ENCODE measurements around the gene DDX55. TPM values are rescaled to one million over a fixed set of nuclear protein-coding genes. Genes with fewer than 3 reads are reported as not detected.
"Not testable (repeated sequence)": the region's sequence is repeated elsewhere in the genome, so short reads cannot be mapped to it uniquely, and the experiment has no call there.

Gene DDX55
- total RNA-seq, 5 donors from 2014 or later (not counting 1 experiment from before 2014, with no cell fraction given), result 28.9 to 45.8 (median 41.8) TPM

GRCh38 chr12:123572391-123572790 is 29.5 kb upstream of the DDX55 start:
- H3K27ac Mint-ChIP-seq, result no peak overlapping the region
- H3K4me1 Mint-ChIP-seq, result peaks cover 5 to 7% (median 5%) of the 10 kb centered on the region in 3 donors
- no peaks in the 10 kb centered on the region for H3K9me3 Mint-ChIP-seq
- no peaks in the 10 kb centered on the region for H3K36me3 ChIP-seq (ENCODE audit: control insufficient read depth in 2 of 2, extremely low read depth in 1 of 2, insufficient read depth in 1 of 2, low read length in 1 of 2)
- no peak overlapping the region for H3K4me3 Mint-ChIP-seq
- H3K4me3 ChIP-seq (ENCODE audit: control insufficient read depth in 1 of 2, extremely low read depth in 1 of 2, low read length in 1 of 2), result no peak overlapping the region
- no CpG with 5 or more reads among the region's 2 CpGs for WGBS (ENCODE audit: insufficient coverage)
- H3K27ac ChIP-seq (ENCODE audit: low read length), result no peak overlapping the region
- CTCF ChIA-PET, result interaction anchor here in 1 of 2 donors (0.7 kb wide), 1 partner anchor 1685 kb away, joined by 5 read pairs; no protein-coding TSS in a partner anchor
- H3K27me3 Mint-ChIP-seq, result peaks cover 0 to 9% of the 10 kb centered on the region in 2 donors
- H3K9me3 ChIP-seq, result no peaks in the 10 kb centered on the region
- ATAC-seq (replicated peaks in 1 of 4), result no peak
- peaks cover 0 to 4% of the 10 kb centered on the region in 2 experiments for H3K27me3 ChIP-seq (replicated peaks in 1 of 2; ENCODE audit: control insufficient read depth in 2 of 2, extremely low read depth in 1 of 2, insufficient read depth in 2 of 2, low read length in 1 of 2)
- POLR2A ChIA-PET, result no interaction called here
- no peak for DNase-seq
- H3K36me3 Mint-ChIP-seq, result no peaks in the 10 kb centered on the region
- no peaks in the 10 kb centered on the region for H3K4me1 ChIP-seq (ENCODE audit: control insufficient read depth in 1 of 2, extremely low read depth in 1 of 2, insufficient read depth in 2 of 2, low read length in 2 of 2)

- Mint-ChIP-seq H3K9me3 (no peaks in the 10 kb centered on the region), H3K4me1 (peaks cover 5 to 7% (median 5%) of the 10 kb centered on the region in 3 donors), H3K27me3 (peaks cover 0 to 9% of the 10 kb centered on the region in 2 donors), H3K36me3 (no peaks in the 10 kb centered on the region), H3K4me3 (no peak overlapping the region), H3K27ac (no peak overlapping the region)
- no peak overlapping the region for H3K4me3 ChIP-seq (ENCODE audit: control insufficient read depth in 1 of 2, extremely low read depth in 1 of 2, low read length in 1 of 2)
- no peaks in the 10 kb centered on the region for H3K4me1 ChIP-seq (ENCODE audit: control insufficient read depth in 1 of 2, extremely low read depth in 1 of 2, insufficient read depth in 2 of 2, low read length in 2 of 2)
- CTCF ChIA-PET, result no interaction called here
- WGBS (ENCODE audit: insufficient coverage), result 53% methylated on average over 3 of the region's 4 CpGs
- H3K36me3 ChIP-seq (ENCODE audit: control insufficient read depth in 2 of 2, extremely low read depth in 1 of 2, insufficient read depth in 1 of 2, low read length in 1 of 2), result no peaks in the 10 kb centered on the region
- no peak overlapping the region for H3K27ac ChIP-seq (ENCODE audit: low read length)
- peaks cover 0 to 4% of the 10 kb centered on the region in 2 experiments for H3K27me3 ChIP-seq (replicated peaks in 1 of 2; ENCODE audit: control insufficient read depth in 2 of 2, extremely low read depth in 1 of 2, insufficient read depth in 2 of 2, low read length in 1 of 2)
- no peak for DNase-seq
- ATAC-seq (replicated peaks in 1 of 4), result no peak
- H3K9me3 ChIP-seq, result no peaks in the 10 kb centered on the region
- POLR2A ChIA-PET, result no interaction called here
Measured at GRCh38 chr12:123573870-123574269, 28.0 kb upstream of the DDX55 start.

- DNase-seq (no peak), ATAC-seq (replicated peaks in 1 of 4) (no peak)
- H3K9me3 Mint-ChIP-seq, result no peaks in the 10 kb centered on the region
- CTCF ChIA-PET, result no interaction called here
- no peaks in the 10 kb centered on the region for H3K27me3 Mint-ChIP-seq
- peaks cover 0 to 5% (median 0%) of the 10 kb centered on the region in 3 donors for H3K4me1 Mint-ChIP-seq
- no peak overlapping the region for H3K4me3 Mint-ChIP-seq
- POLR2A ChIA-PET, result no interaction called here
- Histone ChIP-seq H3K4me1 (ENCODE audit: control insufficient read depth in 1 of 2, extremely low read depth in 1 of 2, insufficient read depth in 2 of 2, low read length in 2 of 2) (no peaks in the 10 kb centered on the region), H3K27me3 (replicated peaks in 1 of 2; ENCODE audit: control insufficient read depth in 2 of 2, extremely low read depth in 1 of 2, insufficient read depth in 2 of 2, low read length in 1 of 2) (no peaks in the 10 kb centered on the region), H3K36me3 (ENCODE audit: control insufficient read depth in 2 of 2, extremely low read depth in 1 of 2, insufficient read depth in 1 of 2, low read length in 1 of 2) (no peaks in the 10 kb centered on the region), H3K4me3 (ENCODE audit: control insufficient read depth in 1 of 2, extremely low read depth in 1 of 2, low read length in 1 of 2) (no peak overlapping the region), H3K9me3 (no peaks in the 10 kb centered on the region), H3K27ac (ENCODE audit: low read length) (no peak overlapping the region)
- WGBS (ENCODE audit: insufficient coverage), result 100% methylated on average over 1 of the region's 1 CpG
- H3K27ac Mint-ChIP-seq, result no peak overlapping the region
- H3K36me3 Mint-ChIP-seq, result no peaks in the 10 kb centered on the region
Measured at GRCh38 chr12:123576611-123577010, 25.3 kb upstream of the DDX55 start.

- no peaks in the 10 kb centered on the region for H3K9me3 Mint-ChIP-seq
- DNase-seq, result no peak
- peaks cover 3 to 14% of the 10 kb centered on the region in 2 experiments for H3K4me1 ChIP-seq (ENCODE audit: control insufficient read depth in 1 of 2, extremely low read depth in 1 of 2, insufficient read depth in 2 of 2, low read length in 2 of 2)
- H3K4me3 Mint-ChIP-seq, result no peak overlapping the region
- H3K9me3 ChIP-seq, result no peaks in the 10 kb centered on the region
- H3K4me1 Mint-ChIP-seq, result peaks cover 12 to 17% (median 15%) of the 10 kb centered on the region in 3 donors
- WGBS (ENCODE audit: insufficient coverage), result no CpG with 5 or more reads among the region's 3 CpGs
- no peak overlapping the region for H3K4me3 ChIP-seq (ENCODE audit: control insufficient read depth in 1 of 2, extremely low read depth in 1 of 2, low read length in 1 of 2)
- H3K27me3 ChIP-seq (replicated peaks in 1 of 2; ENCODE audit: control insufficient read depth in 2 of 2, extremely low read depth in 1 of 2, insufficient read depth in 2 of 2, low read length in 1 of 2), result no peaks in the 10 kb centered on the region
- H3K36me3 ChIP-seq (ENCODE audit: control insufficient read depth in 2 of 2, extremely low read depth in 1 of 2, insufficient read depth in 1 of 2, low read length in 1 of 2), result no peaks in the 10 kb centered on the region
- ATAC-seq (replicated peaks in 1 of 4), result no peak
- ChIA-PET POLR2A (no interaction called here), CTCF (interaction anchor here in 1 of 2 donors (0.7 kb wide), 2 partner anchors 34 to 56 kb away, joined by 5 to 6 read pairs; no protein-coding TSS in a partner anchor)
- no peaks in the 10 kb centered on the region for H3K27me3 Mint-ChIP-seq
- H3K36me3 Mint-ChIP-seq, result no peaks in the 10 kb centered on the region
- no peak overlapping the region for H3K27ac ChIP-seq (ENCODE audit: low read length)
- no peak overlapping the region for H3K27ac Mint-ChIP-seq
Measured at GRCh38 chr12:123578243-123578642, 23.7 kb upstream of the DDX55 start.

- H3K27ac Mint-ChIP-seq; H3K4me3 ChIP-seq (ENCODE audit: control insufficient read depth in 1 of 2, extremely low read depth in 1 of 2, low read length in 1 of 2); H3K4me3 Mint-ChIP-seq; H3K27me3 Mint-ChIP-seq; H3K27ac ChIP-seq (ENCODE audit: low read length); H3K36me3 ChIP-seq (ENCODE audit: control insufficient read depth in 2 of 2, extremely low read depth in 1 of 2, insufficient read depth in 1 of 2, low read length in 1 of 2); ATAC-seq (replicated peaks in 1 of 4); H3K27me3 ChIP-seq (replicated peaks in 1 of 2; ENCODE audit: control insufficient read depth in 2 of 2, extremely low read depth in 1 of 2, insufficient read depth in 2 of 2, low read length in 1 of 2); POLR2A ChIA-PET; DNase-seq; H3K9me3 ChIP-seq; H3K9me3 Mint-ChIP-seq; H3K36me3 Mint-ChIP-seq: not testable (repeated sequence)
- CTCF ChIA-PET, result interaction anchor here in 1 of 2 donors (0.7 kb wide), 1 partner anchor 56 kb away, joined by 6 read pairs; no protein-coding TSS in a partner anchor
- H3K4me1 ChIP-seq (ENCODE audit: control insufficient read depth in 1 of 2, extremely low read depth in 1 of 2, insufficient read depth in 2 of 2, low read length in 2 of 2), result peaks cover 4 to 18% of the 10 kb centered on the region in 2 experiments
- peaks cover 12 to 19% (median 17%) of the 10 kb centered on the region in 3 donors for H3K4me1 Mint-ChIP-seq
- WGBS (ENCODE audit: insufficient coverage), result no CpG with 5 or more reads among the region's 4 CpGs
Measured at GRCh38 chr12:123578829-123579228, 23.1 kb upstream of the DDX55 start.

- no peak overlapping the region for H3K4me3 Mint-ChIP-seq
- H3K4me3 ChIP-seq (ENCODE audit: control insufficient read depth in 1 of 2, extremely low read depth in 1 of 2, low read length in 1 of 2), result no peak overlapping the region
- H3K36me3 Mint-ChIP-seq, result no peaks in the 10 kb centered on the region
- H3K27ac ChIP-seq (ENCODE audit: low read length), result no peak overlapping the region
- 94% methylated on average over 3 of the region's 4 CpGs for WGBS (ENCODE audit: insufficient coverage)
- no peaks in the 10 kb centered on the region for H3K27me3 Mint-ChIP-seq
- no peaks in the 10 kb centered on the region for H3K9me3 ChIP-seq
- ATAC-seq (replicated peaks in 1 of 4), result no peak
- H3K27me3 ChIP-seq (replicated peaks in 1 of 2; ENCODE audit: control insufficient read depth in 2 of 2, extremely low read depth in 1 of 2, insufficient read depth in 2 of 2, low read length in 1 of 2), result no peaks in the 10 kb centered on the region
- peak overlapping the region in 1 of 2 donors; percentile 66 for H3K27ac Mint-ChIP-seq
- peaks cover 23 to 31% (median 26%) of the 10 kb centered on the region in 3 donors for H3K4me1 Mint-ChIP-seq
- DNase-seq, result no peak
- H3K36me3 ChIP-seq (ENCODE audit: control insufficient read depth in 2 of 2, extremely low read depth in 1 of 2, insufficient read depth in 1 of 2, low read length in 1 of 2), result no peaks in the 10 kb centered on the region
- peaks cover 12 to 29% of the 10 kb centered on the region in 2 experiments for H3K4me1 ChIP-seq (ENCODE audit: control insufficient read depth in 1 of 2, extremely low read depth in 1 of 2, insufficient read depth in 2 of 2, low read length in 2 of 2)
- H3K9me3 Mint-ChIP-seq, result no peaks in the 10 kb centered on the region
- ChIA-PET POLR2A (no interaction called here), CTCF (interaction anchor here in 1 of 2 donors (0.7 to 1.4 kb wide), 2 partner anchors 195 to 537 kb away, joined by 4 to 5 read pairs; no protein-coding TSS in a partner anchor)
Measured at GRCh38 chr12:123580772-123581171, 21.1 kb upstream of the DDX55 start.

All from T-cell (primary cell).